Measurements from ENCODE around the gene RCVRN. TPM values are rescaled to one million over a fixed set of nuclear protein-coding genes. Genes with fewer than 3 reads are reported as not detected.

The RCVRN gene
- polyA plus RNA-seq, 1 experiment: not detected

- Histone ChIP-seq H3K9me3 (ENCODE audit: control insufficient read depth, insufficient read depth, low read length) (peaks cover 48% of the 10 kb centered on the region), H3K27me3 (ENCODE audit: control insufficient read depth, insufficient read depth, low read length) (no peaks in the 10 kb centered on the region), H3K27ac (ENCODE audit: low read depth, low read length) (no peak overlapping the region), H3K4me3 (ENCODE audit: low read depth, low read length) (no peak overlapping the region)
- ChIA-PET CTCF (no interaction called here), POLR2A (no interaction called here)
- TF ChIP-seq CTCF (IDR thresholded peaks at IDR 0.05; ENCODE audit: low read depth, low read length): no peak
- no peak for DNase-seq (ENCODE audit: low read depth, low spot score)
Measured at GRCh38 chr17:9895923-9896322, 9.1 kb downstream of the RCVRN start.

- ChIA-PET POLR2A (no interaction called here), CTCF (no interaction called here)
- no peak for DNase-seq (ENCODE audit: low read depth, low spot score)
- Histone ChIP-seq H3K4me3 (ENCODE audit: low read depth, low read length) (no peak overlapping the region), H3K9me3 (ENCODE audit: control insufficient read depth, insufficient read depth, low read length) (peaks cover 56% of the 10 kb centered on the region), H3K27ac (ENCODE audit: low read depth, low read length) (no peak overlapping the region), H3K27me3 (ENCODE audit: control insufficient read depth, insufficient read depth, low read length) (no peaks in the 10 kb centered on the region)
- TF ChIP-seq CTCF (IDR thresholded peaks at IDR 0.05; ENCODE audit: low read depth, low read length): no peak
Measured at GRCh38 chr17:9894231-9894630, 10.8 kb downstream of the RCVRN start.

DNA sequence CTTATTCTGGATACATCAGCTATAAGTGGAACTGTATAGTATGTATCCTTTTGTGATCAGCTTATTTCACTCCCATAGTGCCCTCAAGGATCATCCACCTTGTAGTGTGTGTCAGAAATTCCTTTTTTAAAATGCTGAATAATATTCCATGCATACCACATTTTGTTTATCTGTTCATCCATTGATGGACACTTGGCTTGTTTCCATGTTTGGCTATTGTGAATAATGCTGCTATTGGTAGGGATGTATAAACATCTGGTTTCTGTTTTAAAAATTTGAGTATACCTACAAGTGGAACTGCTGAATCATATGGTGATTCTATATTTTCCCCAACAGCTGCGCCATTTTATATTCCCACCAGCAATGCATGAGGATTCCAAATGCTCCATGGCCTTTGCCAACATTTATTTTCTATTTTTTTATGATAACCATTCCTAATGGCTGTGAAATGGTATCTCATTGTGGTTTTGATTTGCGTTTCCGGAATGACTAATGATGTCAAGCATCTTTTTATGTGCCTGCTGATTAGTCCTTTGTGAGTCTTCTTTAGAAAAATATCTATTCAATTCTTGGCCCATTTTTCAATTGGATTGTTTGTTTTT, 11.6 kb downstream of the RCVRN start:
- no peak for DNase-seq (ENCODE audit: low read depth, low spot score)
- no peaks in the 10 kb centered on the region for H3K27me3 ChIP-seq (ENCODE audit: control insufficient read depth, insufficient read depth, low read length)
- CTCF ChIA-PET: no interaction called here
- POLR2A ChIA-PET: no interaction called here
- TF ChIP-seq CTCF (IDR thresholded peaks at IDR 0.05; ENCODE audit: low read depth, low read length): no peak
- no peak overlapping the region for H3K4me3 ChIP-seq (ENCODE audit: low read depth, low read length)
- no peak overlapping the region for H3K27ac ChIP-seq (ENCODE audit: low read depth, low read length)
- peaks cover 50% of the 10 kb centered on the region for H3K9me3 ChIP-seq (ENCODE audit: control insufficient read depth, insufficient read depth, low read length)

GRCh38 chr17:9890124-9890523, 14.9 kb downstream of the RCVRN start:
- no peak overlapping the region for H3K4me3 ChIP-seq (ENCODE audit: low read depth, low read length)
- H3K9me3 ChIP-seq (ENCODE audit: control insufficient read depth, insufficient read depth, low read length): peaks cover 46% of the 10 kb centered on the region
- TF ChIP-seq CTCF (IDR thresholded peaks at IDR 0.05; ENCODE audit: low read depth, low read length): peak; percentile 21; the same call in 1 of the 2 replicates
- POLR2A ChIA-PET: no interaction called here
- no peak for DNase-seq (ENCODE audit: low read depth, low spot score)
- CTCF ChIA-PET: interaction anchor here (0.9 to 1.3 kb wide), 2 partner anchors 24 to 162 kb away, joined by 3 read pairs; no protein-coding TSS in a partner anchor
- H3K27ac ChIP-seq (ENCODE audit: low read depth, low read length): no peak overlapping the region
- no peaks in the 10 kb centered on the region for H3K27me3 ChIP-seq (ENCODE audit: control insufficient read depth, insufficient read depth, low read length)

GRCh38 chr17:9887508-9887907, 17.6 kb downstream of the RCVRN start:
- Histone ChIP-seq H3K27ac (ENCODE audit: low read depth, low read length) (no peak overlapping the region), H3K9me3 (ENCODE audit: control insufficient read depth, insufficient read depth, low read length) (peaks cover 41% of the 10 kb centered on the region), H3K4me3 (ENCODE audit: low read depth, low read length) (no peak overlapping the region), H3K27me3 (ENCODE audit: control insufficient read depth, insufficient read depth, low read length) (no peaks in the 10 kb centered on the region)
- DNase-seq (ENCODE audit: low read depth, low spot score): no peak
- no peak for TF ChIP-seq CTCF (IDR thresholded peaks at IDR 0.05; ENCODE audit: low read depth, low read length)
- POLR2A ChIA-PET: no interaction called here
- CTCF ChIA-PET: no interaction called here

All from AG04450 (cell line).